Central memory CD4-positive, alpha-beta T cell (primary cell): ENCODE results near the gene HS6ST3.

ENCODE experiments used
- DNase-seq: peaks from one replicate; pipeline ENCODE4 v3.0.0; 2022

Gene HS6ST3

GRCh38 chr13:96553796-96554195 lies 463.9 kb downstream of the HS6ST3 start:
- DNase-seq, result no peak

GRCh38 chr13:96573563-96573962 lies 483.7 kb downstream of the HS6ST3 start:
- no peak for DNase-seq

GRCh38 chr13:96575423-96576320 lies 485.8 kb downstream of the HS6ST3 start:
- no peak for DNase-seq

- no peak for DNase-seq
Observed at GRCh38 chr13:96581741-96582140, 491.8 kb downstream of the HS6ST3 start.

- DNase-seq, result no peak
Observed at GRCh38 chr13:96615252-96615651, 525.3 kb downstream of the HS6ST3 start.

DNA sequence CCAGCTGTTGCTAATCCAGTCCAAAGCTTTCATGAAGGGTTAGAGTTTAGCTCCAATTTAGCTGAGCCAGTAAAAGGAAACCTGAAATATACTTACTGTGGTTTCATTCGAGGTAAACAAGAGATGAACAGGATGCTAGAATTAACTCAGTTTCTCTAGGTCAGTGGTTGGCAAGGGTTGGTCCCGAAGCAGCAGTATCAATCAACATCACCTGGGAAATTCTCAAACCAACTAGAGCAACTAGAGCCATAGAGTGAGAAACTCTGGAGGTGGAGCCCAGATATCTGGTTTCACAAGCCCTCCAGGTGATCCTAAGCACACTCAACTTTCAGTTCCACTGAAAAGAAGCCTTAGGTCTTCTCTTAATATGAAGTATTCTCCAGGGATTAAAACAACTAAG lies 527.6 kb downstream of the HS6ST3 start:
- DNase-seq, result no peak

GRCh38 chr13:96621634-96622183 lies 531.8 kb downstream of the HS6ST3 start:
- no peak for DNase-seq

- DNase-seq, result no peak
Observed at GRCh38 chr13:96629331-96629730, 539.4 kb downstream of the HS6ST3 start.

DNA sequence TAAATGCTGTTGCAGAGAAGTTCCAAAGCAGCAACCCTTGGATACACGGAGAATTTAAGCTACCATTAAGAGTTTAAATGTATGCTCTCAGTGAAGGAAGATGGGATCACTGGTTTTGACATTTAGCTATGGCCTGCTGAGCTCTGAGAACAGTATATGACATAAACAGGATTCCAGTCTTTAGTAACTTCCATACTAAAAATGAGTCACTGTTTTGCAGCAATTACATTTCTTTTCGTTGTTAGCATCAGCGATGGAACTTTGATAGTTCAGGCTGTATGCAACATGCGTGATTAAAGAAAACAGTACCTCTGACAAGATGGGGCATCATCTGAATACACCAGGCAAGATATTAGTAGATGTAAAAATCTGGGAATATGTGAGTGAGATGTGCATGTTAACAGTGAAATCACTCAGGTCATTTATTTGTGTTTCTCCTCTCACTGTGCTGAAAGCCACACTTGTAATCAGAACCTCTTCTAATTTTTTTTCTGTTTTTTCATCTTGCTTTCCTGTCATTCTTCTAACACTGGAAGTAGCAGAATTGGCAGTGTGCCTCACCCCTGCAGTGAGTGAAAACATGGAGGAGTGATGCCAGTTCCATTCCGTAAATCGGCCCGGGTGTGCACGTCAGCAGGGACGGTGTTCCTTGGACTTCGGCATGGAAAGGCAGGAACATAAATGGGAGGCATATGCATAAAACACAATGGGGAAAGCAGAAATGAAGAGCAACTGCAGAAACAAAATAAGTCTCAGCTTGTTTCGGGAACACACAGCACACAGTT lies 542.8 kb downstream of the HS6ST3 start:
- no peak for DNase-seq

- DNase-seq, result no peak
Observed at GRCh38 chr13:96636001-96636709, 546.2 kb downstream of the HS6ST3 start.

GRCh38 chr13:96637039-96637438 lies 547.1 kb downstream of the HS6ST3 start:
- no peak for DNase-seq

- DNase-seq, result no peak
Observed at GRCh38 chr13:96646101-96646500, 556.2 kb downstream of the HS6ST3 start.

- no peak for DNase-seq
Observed at GRCh38 chr13:96646515-96647211, 556.8 kb downstream of the HS6ST3 start.

- DNase-seq, result no peak
Observed at GRCh38 chr13:96650301-96650886, 560.5 kb downstream of the HS6ST3 start.

DNA sequence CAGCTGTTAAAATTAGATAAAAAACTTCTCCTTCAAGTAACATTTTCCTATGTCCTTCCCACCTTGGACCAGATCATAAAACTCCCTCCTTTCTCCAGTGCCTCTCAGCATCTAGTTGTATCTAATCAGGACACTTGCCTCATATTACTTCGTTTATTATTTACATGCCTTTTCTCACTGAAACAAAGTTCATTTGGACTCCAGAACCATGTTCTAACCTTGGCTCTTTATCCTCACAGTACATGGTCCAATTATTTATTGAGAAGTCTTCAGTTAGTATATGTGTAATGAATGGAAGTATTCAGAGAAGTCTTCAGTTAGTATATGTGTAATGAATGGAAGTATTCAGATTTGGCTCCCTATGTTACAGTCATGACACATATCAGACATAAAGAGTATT lies 561.7 kb downstream of the HS6ST3 start:
- no peak for DNase-seq

- DNase-seq, result no peak
Observed at GRCh38 chr13:96652506-96652905, 562.6 kb downstream of the HS6ST3 start.

DNA sequence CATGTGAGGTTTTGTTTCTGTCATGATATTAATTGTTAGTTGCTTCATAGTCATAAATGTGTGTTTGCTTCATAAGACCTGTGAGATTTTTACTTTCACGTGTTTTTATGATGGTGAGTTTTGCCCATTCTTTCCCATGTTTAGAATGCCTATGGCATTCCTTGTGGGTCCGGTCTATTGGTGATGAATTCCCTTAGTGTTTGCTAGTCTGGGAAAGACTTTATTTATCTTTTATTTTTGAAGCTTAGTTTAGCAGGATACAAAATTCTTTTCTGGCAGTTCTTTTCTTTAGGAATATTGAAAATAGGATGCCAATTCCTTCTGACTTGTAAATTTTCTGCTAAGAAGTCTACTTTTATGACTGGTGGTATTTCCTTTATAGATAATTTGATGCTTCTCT lies 571.7 kb downstream of the HS6ST3 start:
- no peak for DNase-seq

DNA sequence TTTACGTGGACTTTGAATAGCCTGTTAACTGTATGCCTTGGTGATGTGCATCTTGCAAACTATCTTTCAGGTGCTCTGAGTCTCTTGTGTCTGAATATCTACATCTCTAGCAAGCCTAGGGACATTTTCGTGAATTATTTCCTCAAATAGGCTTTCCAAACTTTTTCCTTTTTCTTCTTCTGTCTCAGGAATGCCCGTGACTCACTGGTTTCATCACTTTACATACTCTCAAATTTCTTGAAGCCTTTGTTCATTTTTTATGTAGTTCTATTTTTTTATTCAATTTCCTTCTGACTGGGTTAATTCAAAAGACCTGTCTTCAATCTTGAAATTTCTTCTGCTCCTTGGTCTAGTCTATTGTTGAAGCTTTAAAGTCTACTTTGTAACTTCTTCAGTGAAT lies 572.1 kb downstream of the HS6ST3 start:
- DNase-seq, result no peak

- no peak for DNase-seq
Observed at GRCh38 chr13:96667294-96668018, 577.5 kb downstream of the HS6ST3 start.

GRCh38 chr13:96671073-96671472 lies 581.2 kb downstream of the HS6ST3 start:
- DNase-seq, result no peak

DNA sequence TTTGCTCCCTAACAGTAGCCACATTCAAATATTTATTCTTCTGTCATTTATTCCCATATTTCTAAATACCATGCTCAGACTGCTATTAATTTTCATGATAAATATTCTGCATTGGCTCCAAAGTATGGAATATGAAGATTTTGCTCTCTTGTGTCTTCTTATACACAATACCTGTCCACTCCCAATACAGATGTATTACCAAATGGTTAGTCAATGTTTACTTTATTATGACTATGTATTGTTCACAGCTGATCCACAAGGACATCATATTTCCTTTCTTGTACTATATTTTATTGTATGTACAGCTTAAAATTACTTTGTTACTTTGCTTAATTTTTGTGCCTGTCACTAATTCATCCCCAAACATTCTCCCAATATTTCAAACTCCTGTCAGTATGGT lies 582.1 kb downstream of the HS6ST3 start:
- DNase-seq, result no peak
